ENCODE data around the gene DMAC2. TPM values are rescaled to one million over a fixed set of nuclear protein-coding genes. Genes with fewer than 3 reads are reported as not detected.

Gene DMAC2
- total and polyA plus RNA-seq, 2 of the 13 experiments (the other 11 are each of a cell fraction or from before 2014, with no cell fraction given): 39.0 to 66.0 TPM

- TF ChIP-seq STAT5B (CRISPR knock-in tag; IDR thresholded peaks at IDR 0.05): peak; percentile 72; the same call in 1 of the 2 replicates
- peak; percentile 58; the same call in 1 of the 2 replicates for TF ChIP-seq ZNF547 (CRISPR knock-in tag; IDR thresholded peaks at IDR 0.05)
- TF ChIP-seq ZFY (CRISPR knock-in tag; IDR thresholded peaks at IDR 0.05): peak; percentile 69
- TF ChIP-seq HNRNPH1 (optimal IDR thresholded peaks at IDR 0.05; ENCODE audit: low read depth, low read length): no peak
- TF ChIP-seq WIZ (CRISPR knock-in tag; IDR thresholded peaks at IDR 0.05): no peak
- TF ChIP-seq FOXK1 (CRISPR knock-in tag; IDR thresholded peaks at IDR 0.05; ENCODE audit: borderline replicate concordance, low read depth): peak; percentile 100
- TF ChIP-seq CSRNP2 (CRISPR knock-in tag; conservative IDR thresholded peaks at IDR 0.05; ENCODE audit: low read depth): no peak
- TF ChIP-seq PHF21A (CRISPR knock-in tag; IDR thresholded peaks at IDR 0.05): peak; percentile 64; the same call in 1 of the 2 replicates
- no peak for TF ChIP-seq ZNF629 (CRISPR knock-in tag; conservative IDR thresholded peaks at IDR 0.05)
- TF ChIP-seq ZNF431 (CRISPR knock-in tag; IDR thresholded peaks at IDR 0.05; ENCODE audit: borderline replicate concordance, low read depth): no peak
- TF ChIP-seq NCOR1 (IDR thresholded peaks at IDR 0.05; ENCODE audit: borderline replicate concordance, low read length): peak; percentile 61; the same call in 1 of the 2 replicates
- TF ChIP-seq ZNF569 (CRISPR knock-in tag; IDR thresholded peaks at IDR 0.05; ENCODE audit: borderline replicate concordance): 0 out of 2 replicates have a peak, but pooled peaks have one; percentile 45
- 0 out of 2 replicates have a peak, but pooled peaks have one; percentile 46 for TF ChIP-seq MLX (CRISPR knock-in tag; IDR thresholded peaks at IDR 0.05)
- TF ChIP-seq E2F1 (CRISPR knock-in tag; IDR thresholded peaks at IDR 0.05): peak; percentile 84
- TF ChIP-seq MYC (CRISPR knock-in tag; IDR thresholded peaks at IDR 0.05; ENCODE audit: borderline replicate concordance): peak; percentile 100
- TF ChIP-seq RXRB (CRISPR knock-in tag; IDR thresholded peaks at IDR 0.05; ENCODE audit: borderline replicate concordance): no peak
- peak; percentile 55; the same call in 1 of the 2 replicates for TF ChIP-seq KAT2B (IDR thresholded peaks at IDR 0.05; ENCODE audit: borderline replicate concordance, low read depth, low read length)
- TF ChIP-seq ZNF740 (CRISPR knock-in tag; IDR thresholded peaks at IDR 0.05): 0 out of 2 replicates have a peak, but pooled peaks have one; percentile 36
- peak; percentile 100 for TF ChIP-seq ZNF335 (CRISPR knock-in tag; IDR thresholded peaks at IDR 0.05)
- TF ChIP-seq KLF15 (CRISPR knock-in tag; IDR thresholded peaks at IDR 0.05; ENCODE audit: borderline replicate concordance): no peak
- TF ChIP-seq ZNF546 (CRISPR knock-in tag; conservative IDR thresholded peaks at IDR 0.05): 0 out of 2 replicates have a peak, but pooled peaks have one; percentile 65
- TF ChIP-seq POLR2A (IDR thresholded peaks at IDR 0.05; ENCODE audit: insufficient read depth in 1 of 2, low read depth in 2 of 2, low read length in 2 of 2): peak; percentile 65 to 70
- peak; percentile 99 for TF ChIP-seq SIN3A (IDR thresholded peaks at IDR 0.05; ENCODE audit: borderline replicate concordance, low read depth, low read length)
- no peak for TF ChIP-seq CAMTA2 (CRISPR knock-in tag; IDR thresholded peaks at IDR 0.05; ENCODE audit: borderline replicate concordance)
- TF ChIP-seq ZMYM2 (CRISPR knock-in tag; IDR thresholded peaks at IDR 0.05): no peak
- peak; percentile 65 for TF ChIP-seq XRCC5 (optimal IDR thresholded peaks at IDR 0.05; ENCODE audit: low read length)
- TF ChIP-seq ZNF749 (CRISPR knock-in tag; IDR thresholded peaks at IDR 0.05; ENCODE audit: borderline replicate concordance): no peak
Measured at GRCh38 chr19:41397086-41398049, 42.3 kb downstream of the DMAC2 start, which contains the start of the genes BCKDHA and EXOSC5 (continued).

Measured in HepG2 (cell line).